H1 (cell line): ENCODE data around the gene YIF1A. TPM values are rescaled to one million over a fixed set of nuclear protein-coding genes. Genes with fewer than 3 reads are reported as not detected.

Source experiments
- CREB1 ChIP-seq: IDR thresholded peaks from 2 replicates; pipeline ENCODE4 v1.6.1; 2012; ENCODE audit warnings: inconsistent platforms
- NANOG ChIP-seq: IDR thresholded peaks from 2 replicates; pipeline ENCODE4 v1.6.1; 2011; ENCODE audit warnings: low read length, low read depth, mild to moderate bottlenecking, inconsistent platforms; ENCODE audit not compliant: insufficient read depth, poor library complexity, severe bottlenecking
- SAP30 ChIP-seq: fragments of 300-600 bp; sonication (generic); IDR thresholded peaks from 2 replicates; pipeline ENCODE4 v1.7.1; 2012; ENCODE audit warnings: low read length, moderate library complexity, mild to moderate bottlenecking, inconsistent platforms; ENCODE audit not compliant: insufficient read depth, insufficient replicate concordance
- TAF1 ChIP-seq: IDR thresholded peaks from 2 replicates; pipeline ENCODE4 v1.6.1; 2011; ENCODE audit warnings: mild to moderate bottlenecking, low read depth, low read length
- polyA plus RNA-seq, 7 experiments: library from polyadenylated mRNA; depleted of rRNA in 3 of 7; stranded (reverse) in 5 of 7; unstranded in 2 of 7; fragments of >200 nt in 5 of 7; fragments of 200-250 nt in 2 of 7; gene quantifications; 1 replicate in 5 of 7; 2 replicates in 1 of 7; 4 replicates in 1 of 7; pipeline versions ENCODE4 v1.2.1 to v1.2.3, GENCODE V29; 2011 to 2013; ENCODE audit warnings: missing spikeins in 2 of 7, mixed read lengths in 2 of 7
- total RNA-seq: library from RNA; stranded (reverse); fragmentation: NEBNext Ultra II Directional; extraction: Animal tissue kit (Norgen Biotek cat#: 25700); gene quantifications from 2 replicates; pipeline ENCODE4 v1.2.1, GENCODE V29; 2021

The YIF1A gene
- total and polyA plus RNA-seq, 2 of the 8 experiments (the other 6 are each of a cell fraction or from before 2014, with no cell fraction given) = 70.1 to 178 TPM

GRCh38 chr11:66302656-66303055 lies 13.7 kb upstream of the YIF1A start (continued):
- TF ChIP-seq TAF1 (no peak), SAP30 (no peak), NANOG (no peak), CREB1 (no peak)
